SK-N-MC (cell line): ENCODE data around the gene SHBG.

Experiments
- EZH2 ChIP-seq: fragments of 200-600 bp; sonication (generic); IDR thresholded peaks from one replicate; pipeline ENCODE4 v1.6.1; 2017; ENCODE audit warnings: antibody characterized with exemption
- POLR2AphosphoS5 ChIP-seq: IDR thresholded peaks from 2 replicates; pipeline ENCODE4 v1.6.1; 2012; ENCODE audit warnings: mild to moderate bottlenecking, low read depth, low read length, borderline replicate concordance

GRCh38 chr17:7644775-7645174 is 14.8 kb downstream of the SHBG start:
- TF ChIP-seq POLR2AphosphoS5 (no peak), EZH2 (no peak)
